HepG2 (cell line): ENCODE data around the gene SLC2A5. TPM values are rescaled to one million over a fixed set of nuclear protein-coding genes. Genes with fewer than 3 reads are reported as not detected.

Experiments used
- CAMTA2 ChIP-seq: sonication (generic); formaldehyde crosslinking; IDR thresholded peaks from 2 replicates; pipeline ENCODE4 v1.4.0; 2020; ENCODE audit warnings: mild to moderate bottlenecking, missing genetic modification reagents, borderline replicate concordance
- DNMT3B ChIP-seq: conservative IDR thresholded peaks from 2 replicates; pipeline ENCODE4 v1.6.1; 2016; ENCODE audit warnings: missing biosample characterization, control low read depth
- E2F1 ChIP-seq: sonication (generic); formaldehyde crosslinking; IDR thresholded peaks from 2 replicates; pipeline ENCODE4 v1.5.0; 2020; ENCODE audit warnings: missing genetic modification reagents
- ELK4 ChIP-seq: sonication (generic); formaldehyde crosslinking; IDR thresholded peaks from 2 replicates; pipeline ENCODE4 v1.9.0; 2021; ENCODE audit warnings: missing genetic modification reagents, borderline replicate concordance
- EP300 ChIP-seq, 3 experiments: sonication (generic) in 1 of 3; formaldehyde crosslinking in 1 of 3; IDR thresholded peaks; 2 replicates each; pipeline versions ENCODE4 v1.5.1 to v1.6.1; 2011 to 2020; ENCODE audit warnings: low read depth in 2 of 3, low read length in 2 of 3, borderline replicate concordance in 1 of 3, improper control_type of control experiment in 1 of 3, mild to moderate bottlenecking in 1 of 3, missing genetic modification reagents in 1 of 3, moderate library complexity in 1 of 3
- ERF ChIP-seq: IDR thresholded peaks from 2 replicates; pipeline ENCODE4 v1.6.1; 2018; ENCODE audit warnings: missing biosample characterization, missing genetic modification reagents
- HNRNPK ChIP-seq: fragments of 200-400 bp; formaldehyde crosslinking; IDR thresholded peaks from 2 replicates; pipeline ENCODE4 v1.6.1; 2018; ENCODE audit warnings: low read length, low read depth, moderate library complexity, mild to moderate bottlenecking; ENCODE audit not compliant: poor library complexity, severe bottlenecking
- HOXA3 ChIP-seq: sonication (generic); formaldehyde crosslinking; IDR thresholded peaks from 2 replicates; pipeline ENCODE4 v1.5.0; 2020; ENCODE audit warnings: missing genetic modification reagents
- JDP2 ChIP-seq: sonication (generic); formaldehyde crosslinking; IDR thresholded peaks from 2 replicates; pipeline ENCODE4 v1.8.1; 2022; ENCODE audit warnings: missing genetic modification reagents, borderline replicate concordance
- KLF16 ChIP-seq, 2 experiments: sonication (generic) in 1 of 2; formaldehyde crosslinking in 1 of 2; IDR thresholded peaks; 2 replicates each; pipeline versions ENCODE4 v1.6.1 to v1.8.0; 2016 to 2023; ENCODE audit warnings: missing genetic modification reagents in 2 of 2, missing compliant biosample characterization in 1 of 2
- MLLT10 ChIP-seq: sonication (generic); formaldehyde crosslinking; IDR thresholded peaks from 2 replicates; pipeline ENCODE4 v1.4.0; 2020; ENCODE audit warnings: missing genetic modification reagents
- REPIN1 ChIP-seq: sonication (generic); formaldehyde crosslinking; IDR thresholded peaks from 2 replicates; pipeline ENCODE4 v1.8.0; 2022; ENCODE audit warnings: missing genetic modification reagents, low read depth, mild to moderate bottlenecking, borderline replicate concordance
- SMAD3 ChIP-seq: sonication (generic); formaldehyde crosslinking; IDR thresholded peaks from 2 replicates; pipeline ENCODE4 v1.4.0; 2020; ENCODE audit warnings: missing genetic modification reagents
- SMC3 ChIP-seq: IDR thresholded peaks from 2 replicates; pipeline ENCODE4 v1.6.1; 2011; ENCODE audit warnings: low read length, improper control_type of control experiment
- SOX6 ChIP-seq, 2 experiments: fragments of 450-650 bp in 1 of 2; sonication (generic) in 1 of 2; formaldehyde crosslinking in 1 of 2; IDR thresholded peaks; 2 replicates each; pipeline versions ENCODE4 v1.4.0 to v1.6.1; 2017 to 2020; ENCODE audit warnings: antibody characterized with exemption in 1 of 2, mild to moderate bottlenecking in 1 of 2, missing genetic modification reagents in 1 of 2
- TOE1 ChIP-seq: sonication (generic); formaldehyde crosslinking; IDR thresholded peaks from 2 replicates; pipeline ENCODE4 v1.4.0; 2020; ENCODE audit warnings: mild to moderate bottlenecking, missing genetic modification reagents
- ZNF160 ChIP-seq: sonication (generic); formaldehyde crosslinking; IDR thresholded peaks from 2 replicates; pipeline ENCODE4 v1.8.0; 2022; ENCODE audit warnings: mild to moderate bottlenecking, inconsistent platforms, missing genetic modification reagents
- ZNF224 ChIP-seq: sonication (generic); formaldehyde crosslinking; IDR thresholded peaks from 2 replicates; pipeline ENCODE4 v1.5.0; 2020; ENCODE audit warnings: mild to moderate bottlenecking, missing genetic modification reagents
- ZNF331 ChIP-seq: sonication (generic); formaldehyde crosslinking; IDR thresholded peaks from 2 replicates; pipeline ENCODE4 v1.4.0; 2020; ENCODE audit warnings: missing genetic modification reagents
- ZNF34 ChIP-seq: sonication (generic); formaldehyde crosslinking; IDR thresholded peaks from 2 replicates; pipeline ENCODE4 v1.4.0; 2020; ENCODE audit warnings: mild to moderate bottlenecking, missing genetic modification reagents, borderline replicate concordance
- ZNF549 ChIP-seq: sonication (generic); formaldehyde crosslinking; IDR thresholded peaks from 2 replicates; pipeline ENCODE4 v1.5.0; 2020; ENCODE audit warnings: missing genetic modification reagents
- ZNF619 ChIP-seq: sonication (generic); formaldehyde crosslinking; IDR thresholded peaks from 2 replicates; pipeline ENCODE4 v1.4.0; 2020; ENCODE audit warnings: mild to moderate bottlenecking, missing genetic modification reagents
- ZNF672 ChIP-seq: sonication (generic); formaldehyde crosslinking; IDR thresholded peaks from 2 replicates; pipeline ENCODE4 v1.8.1; 2022; ENCODE audit warnings: missing genetic modification reagents
- ZNF674 ChIP-seq: sonication (generic); formaldehyde crosslinking; IDR thresholded peaks from 2 replicates; pipeline ENCODE4 v1.5.0; 2020; ENCODE audit warnings: low read depth, mild to moderate bottlenecking, missing genetic modification reagents
- ZNF75D ChIP-seq: sonication (generic); formaldehyde crosslinking; IDR thresholded peaks from 2 replicates; pipeline ENCODE4 v1.8.1; 2023; ENCODE audit warnings: missing genetic modification reagents, mild to moderate bottlenecking, borderline replicate concordance
- ZSCAN31 ChIP-seq: sonication (generic); formaldehyde crosslinking; IDR thresholded peaks from 2 replicates; pipeline ENCODE4 v1.5.0; 2020; ENCODE audit warnings: low read depth, mild to moderate bottlenecking, missing genetic modification reagents
- ZSCAN5A ChIP-seq: sonication (generic); formaldehyde crosslinking; IDR thresholded peaks from 2 replicates; pipeline ENCODE4 v1.8.0; 2022; ENCODE audit warnings: mild to moderate bottlenecking, missing genetic modification reagents, borderline replicate concordance
- polyA plus RNA-seq, 8 experiments: library from polyadenylated mRNA; depleted of rRNA in 3 of 8; stranded (reverse) in 7 of 8; unstranded in 1 of 8; fragments of >200 nt; fragmentation: Illumina TruSeq in 4 of 8; extraction: Trizol in 4 of 8; gene quantifications; 2 replicates each; pipeline versions ENCODE4 v1.2.1 to v1.2.3, GENCODE V29; 2011 to 2016; ENCODE audit warnings: low read depth in 4 of 8, missing spikeins in 1 of 8, mixed read lengths in 1 of 8; ENCODE audit not compliant: insufficient read depth in 1 of 8
- total RNA-seq, 5 experiments: library from RNA; depleted of rRNA; stranded (reverse); fragments of >200 nt; fragmentation: Illumina TruSeq; extraction: Trizol; gene quantifications; 2 replicates each; pipeline ENCODE4 v1.2.3, GENCODE V29; 2016; ENCODE audit warnings: low read depth in 1 of 5

The SLC2A5 gene
- total and polyA plus RNA-seq, 2 of the 13 experiments (the other 11 are each of a cell fraction or from before 2014, with no cell fraction given) = 0.04 to 0.54 TPM

GRCh38 chr1:9100471-9101043 is 31.1 kb upstream of the SLC2A5 start (continued):
- TF ChIP-seq HNRNPK (no peak), ZNF549 (CRISPR knock-in tag) (no peak), ELK4 (no peak), HOXA3 (CRISPR knock-in tag) (peak; percentile 63; the same call in 1 of the 2 replicates), REPIN1 (CRISPR knock-in tag) (no peak), SMC3 (no peak; the same call in 1 of the 2 replicates), SMAD3 (CRISPR knock-in tag) (0 out of 2 replicates have a peak, but pooled peaks have one; percentile 44), ZSCAN5A (CRISPR knock-in tag) (no peak), E2F1 (no peak), MLLT10 (CRISPR knock-in tag) (no peak), ZNF160 (no peak; the same call in 1 of the 2 replicates), CAMTA2 (no peak), ZNF34 (no peak), DNMT3B (CRISPR knock-in tag) (no peak), ZNF619 (no peak), ZNF331 (CRISPR knock-in tag) (peak; percentile 61; the same call in 1 of the 2 replicates), ZNF674 (CRISPR knock-in tag) (no peak), ZSCAN31 (CRISPR knock-in tag) (no peak), ZNF672 (CRISPR knock-in tag) (no peak), EP300 (IDR thresholded peaks at IDR 0.05; ENCODE audit: low read depth in 2 of 2, low read length in 2 of 2) (peak in 1 of 2 experiments; percentile 68; a peak in 2 of 4 replicates), EP300 (CRISPR knock-in tag; IDR thresholded peaks at IDR 0.05; ENCODE audit: borderline replicate concordance) (no peak), ZNF224 (CRISPR knock-in tag) (no peak), ZNF75D (CRISPR knock-in tag) (no peak), TOE1 (no peak), JDP2 (CRISPR knock-in tag) (no peak), ERF (CRISPR knock-in tag) (peak; percentile 71), KLF16 (CRISPR knock-in tag; IDR thresholded peaks at IDR 0.05) (peak in 1 of 2 experiments; percentile 65; a peak in 1 of 4 replicates), SOX6 (IDR thresholded peaks at IDR 0.05) (no peak), SOX6 (CRISPR knock-in tag; IDR thresholded peaks at IDR 0.05) (peak; percentile 89)
